ENCODE data around the gene RAD51B.

The RAD51B gene

GRCh38 chr14:68394764-68395143 is 575.2 kb downstream of the RAD51B start:
- no peak for DNase-seq (ENCODE audit: low read depth in 1 of 2, low spot score in 1 of 2)
- Histone ChIP-seq H3K27ac (replicated peaks) (no peak overlapping the region), H3K27me3 (ENCODE audit: insufficient read depth, poor library complexity, severe bottlenecking) (no peaks in the 10 kb centered on the region), H3K4me3 (replicated peaks; ENCODE audit: insufficient read depth, low read length) (no peak overlapping the region)
- no peak for TF ChIP-seq SPI1 (IDR thresholded peaks at IDR 0.05; ENCODE audit: borderline replicate concordance, low read depth)
- TF ChIP-seq REST (IDR thresholded peaks at IDR 0.05; ENCODE audit: insufficient replicate concordance, low read depth), result no peak
- no peak for TF ChIP-seq CTCF (IDR thresholded peaks at IDR 0.05; ENCODE audit: insufficient read depth, low read length)
- TF ChIP-seq POLR2AphosphoS5 (IDR thresholded peaks at IDR 0.05; ENCODE audit: low read depth), result no peak
- no peak for TF ChIP-seq GABPA (IDR thresholded peaks at IDR 0.05; ENCODE audit: low read depth)

- H3K4me3 ChIP-seq (replicated peaks; ENCODE audit: insufficient read depth, low read length), result no peak overlapping the region
- TF ChIP-seq CTCF (IDR thresholded peaks at IDR 0.05; ENCODE audit: insufficient read depth, low read length) (no peak), SPI1 (IDR thresholded peaks at IDR 0.05; ENCODE audit: borderline replicate concordance, low read depth) (no peak), POLR2AphosphoS5 (IDR thresholded peaks at IDR 0.05; ENCODE audit: low read depth) (no peak), REST (IDR thresholded peaks at IDR 0.05; ENCODE audit: insufficient replicate concordance, low read depth) (no peak), GABPA (IDR thresholded peaks at IDR 0.05; ENCODE audit: low read depth) (no peak)
- no peaks in the 10 kb centered on the region for H3K27me3 ChIP-seq (ENCODE audit: insufficient read depth, poor library complexity, severe bottlenecking)
- no peak for DNase-seq (ENCODE audit: low read depth in 1 of 2, low spot score in 1 of 2)
- H3K27ac ChIP-seq (replicated peaks), result no peak overlapping the region
Observed at GRCh38 chr14:68395604-68396003, 576.0 kb downstream of the RAD51B start.

- H3K27ac ChIP-seq (replicated peaks), result no peak overlapping the region
- DNase-seq (ENCODE audit: low read depth in 1 of 2, low spot score in 1 of 2), result no peak
- TF ChIP-seq CTCF (IDR thresholded peaks at IDR 0.05; ENCODE audit: insufficient read depth, low read length) (no peak), REST (IDR thresholded peaks at IDR 0.05; ENCODE audit: insufficient replicate concordance, low read depth) (no peak), POLR2AphosphoS5 (IDR thresholded peaks at IDR 0.05; ENCODE audit: low read depth) (no peak), SPI1 (IDR thresholded peaks at IDR 0.05; ENCODE audit: borderline replicate concordance, low read depth) (no peak), GABPA (IDR thresholded peaks at IDR 0.05; ENCODE audit: low read depth) (no peak)
- no peak overlapping the region for H3K4me3 ChIP-seq (replicated peaks; ENCODE audit: insufficient read depth, low read length)
- H3K27me3 ChIP-seq (ENCODE audit: insufficient read depth, poor library complexity, severe bottlenecking), result no peaks in the 10 kb centered on the region
Observed at GRCh38 chr14:68396461-68396860, 576.9 kb downstream of the RAD51B start.

All from HL-60 (cell line).